Measurements from ENCODE around the gene FAM187B. TPM values are rescaled to one million over a fixed set of nuclear protein-coding genes. Genes with fewer than 3 reads are reported as not detected.

FAM187B gene
- not detected for total RNA-seq

DNA sequence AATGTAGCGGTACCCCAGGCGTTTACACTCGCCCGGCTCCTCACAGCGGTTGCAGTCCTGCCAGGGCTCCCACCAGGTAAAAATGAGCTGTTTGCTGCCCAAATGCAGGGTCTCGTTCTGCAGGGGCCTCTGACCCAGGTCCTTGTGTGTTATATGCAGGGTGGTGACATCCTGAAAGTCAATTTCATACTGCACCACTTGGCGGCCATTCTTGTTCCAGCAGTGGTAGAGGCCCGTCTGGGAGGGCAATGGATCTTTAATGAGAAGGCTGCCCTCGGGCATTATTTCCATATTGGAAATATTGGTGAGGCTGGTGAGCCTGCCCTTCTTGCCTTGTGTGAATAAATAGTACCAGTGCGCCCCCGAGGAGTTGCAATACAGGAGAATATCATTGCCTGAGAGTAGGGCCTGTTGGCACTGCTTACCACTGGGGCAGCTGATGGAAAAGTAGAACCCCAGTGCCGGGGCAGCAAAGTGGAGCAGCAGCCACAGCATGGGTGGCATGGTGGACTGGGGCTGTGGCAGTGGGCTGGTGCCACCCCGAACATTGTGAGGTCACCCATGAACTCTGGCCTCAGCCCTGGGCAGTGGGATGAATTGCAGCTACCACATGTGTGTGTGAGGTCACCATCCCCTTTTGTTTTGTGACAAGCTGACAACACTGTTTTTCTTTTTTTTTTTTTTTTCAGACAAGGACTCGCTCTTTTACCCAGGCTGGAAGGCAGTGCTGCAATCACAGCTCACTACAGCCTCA lies at the start of gene FAM187B:
FAM187B (minus strand) TSS at position 563 of the 754 bp plus-strand sequence; CDS start at position 504, 59 bp downstream.
- intact Hi-C loops (cut with DNase I): no loop called here
- Histone ChIP-seq H3K4me3 (no peak within 1 kb of the TSS), H3K27ac (no peak within 1 kb of the TSS), H3K9me3 (no peaks in the 10 kb centered on the region), H3K4me1 (no peaks in the 10 kb centered on the region), H3K27me3 (no peaks in the 10 kb centered on the region), H3K36me3 (replicated peaks in 1 of 2; ENCODE audit: insufficient read depth in 1 of 2, low read depth in 2 of 2) (no peaks in the 10 kb centered on the region)
- no peak for ATAC-seq
- DNase-seq: no peak
- TF ChIP-seq, protein P1, sequence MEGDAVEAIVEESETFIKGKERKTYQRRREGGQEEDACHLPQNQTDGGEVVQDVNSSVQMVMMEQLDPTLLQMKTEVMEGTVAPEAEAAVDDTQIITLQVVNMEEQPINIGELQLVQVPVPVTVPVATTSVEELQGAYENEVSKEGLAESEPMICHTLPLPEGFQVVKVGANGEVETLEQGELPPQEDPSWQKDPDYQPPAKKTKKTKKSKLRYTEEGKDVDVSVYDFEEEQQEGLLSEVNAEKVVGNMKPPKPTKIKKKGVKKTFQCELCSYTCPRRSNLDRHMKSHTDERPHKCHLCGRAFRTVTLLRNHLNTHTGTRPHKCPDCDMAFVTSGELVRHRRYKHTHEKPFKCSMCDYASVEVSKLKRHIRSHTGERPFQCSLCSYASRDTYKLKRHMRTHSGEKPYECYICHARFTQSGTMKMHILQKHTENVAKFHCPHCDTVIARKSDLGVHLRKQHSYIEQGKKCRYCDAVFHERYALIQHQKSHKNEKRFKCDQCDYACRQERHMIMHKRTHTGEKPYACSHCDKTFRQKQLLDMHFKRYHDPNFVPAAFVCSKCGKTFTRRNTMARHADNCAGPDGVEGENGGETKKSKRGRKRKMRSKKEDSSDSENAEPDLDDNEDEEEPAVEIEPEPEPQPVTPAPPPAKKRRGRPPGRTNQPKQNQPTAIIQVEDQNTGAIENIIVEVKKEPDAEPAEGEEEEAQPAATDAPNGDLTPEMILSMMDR (IDR thresholded peaks at IDR 0.05): no peak
- no peak for TF ChIP-seq POLR2A (IDR thresholded peaks at IDR 0.05)
- WGBS, 2 donors: 85 to 88% methylated on average over 13 to 14 of the region's 14 CpGs

DNA sequence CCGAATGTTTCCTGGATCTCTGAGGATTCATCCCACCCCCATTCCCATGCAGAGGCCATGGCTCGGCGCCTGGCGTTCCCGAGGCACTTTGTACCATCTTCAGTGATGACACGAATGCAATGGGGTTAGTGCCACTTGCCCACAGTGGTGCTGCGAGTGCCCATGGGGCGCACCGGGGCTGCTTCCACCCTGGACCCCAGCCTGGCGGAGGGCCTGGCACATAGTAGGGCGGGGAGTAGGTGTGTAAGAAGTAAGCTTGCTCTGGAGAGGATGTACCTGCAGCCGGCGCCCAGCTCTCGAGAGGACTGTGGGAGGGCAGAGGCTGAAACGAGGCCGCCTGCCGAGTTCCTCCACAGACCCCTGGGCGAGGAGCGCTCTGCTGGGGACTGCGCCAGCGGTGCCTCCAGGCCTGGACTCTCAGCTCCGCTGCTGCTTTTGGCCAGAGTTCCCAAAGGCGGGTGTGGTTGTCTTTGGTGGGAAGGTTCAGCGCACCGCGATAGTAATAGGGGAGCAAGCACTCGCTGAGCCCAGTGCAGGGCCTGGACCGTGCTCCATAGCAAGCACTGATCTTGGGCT lies 48.3 kb upstream of the FAM187B start:
- Histone ChIP-seq H3K27me3 (no peaks in the 10 kb centered on the region), H3K36me3 (replicated peaks in 1 of 2; ENCODE audit: insufficient read depth in 1 of 2, low read depth in 2 of 2) (peaks cover 0 to 7% of the 10 kb centered on the region in 2 donors), H3K9me3 (no peaks in the 10 kb centered on the region), H3K27ac (no peak overlapping the region), H3K4me3 (no peak overlapping the region), H3K4me1 (peaks cover 23% of the 10 kb centered on the region)
- DNase-seq (no peak), ATAC-seq (no peak)
- TF ChIP-seq POLR2A (IDR thresholded peaks at IDR 0.05): no peak
- TF ChIP-seq, protein P1 (IDR thresholded peaks at IDR 0.05): no peak
- WGBS, 2 donors: 95 to 97% methylated on average over 23 to 28 of the region's 28 CpGs
- intact Hi-C loops (cut with DNase I): no loop called here

DNA sequence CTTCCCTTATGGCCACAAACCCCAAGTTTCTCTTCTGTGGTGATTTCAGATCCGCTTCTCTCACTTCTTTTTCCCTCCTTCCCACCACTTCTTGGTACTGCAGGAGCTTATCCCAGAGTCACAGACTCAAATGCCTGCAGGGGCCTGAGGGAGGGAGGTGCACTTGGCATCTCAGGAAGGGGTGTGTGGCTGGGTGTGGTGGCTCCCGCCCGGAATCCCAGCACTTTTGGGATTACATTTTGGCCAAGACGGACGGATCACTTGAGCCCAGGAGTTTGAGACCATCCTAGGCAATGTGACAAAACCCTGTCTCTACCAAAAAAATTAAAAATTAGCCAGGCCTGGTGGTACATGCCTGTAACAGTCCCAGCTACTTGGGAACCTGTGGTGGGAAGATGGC lies 45.8 kb upstream of the FAM187B start:
- Histone ChIP-seq H3K27ac (no peak overlapping the region), H3K4me3 (no peak overlapping the region), H3K4me1 (peaks cover 9% of the 10 kb centered on the region), H3K9me3 (no peaks in the 10 kb centered on the region), H3K36me3 (replicated peaks in 1 of 2; ENCODE audit: insufficient read depth in 1 of 2, low read depth in 2 of 2) (peaks cover 0 to 14% of the 10 kb centered on the region in 2 donors), H3K27me3 (no peaks in the 10 kb centered on the region)
- TF ChIP-seq POLR2A (IDR thresholded peaks at IDR 0.05): no peak
- TF ChIP-seq, protein P1 (IDR thresholded peaks at IDR 0.05): no peak
- WGBS, 2 donors: 84 to 93% methylated on average over 5 of the region's 5 CpGs
- DNase-seq: no peak
- intact Hi-C loops (cut with DNase I): no loop called here
- no peak for ATAC-seq

DNA sequence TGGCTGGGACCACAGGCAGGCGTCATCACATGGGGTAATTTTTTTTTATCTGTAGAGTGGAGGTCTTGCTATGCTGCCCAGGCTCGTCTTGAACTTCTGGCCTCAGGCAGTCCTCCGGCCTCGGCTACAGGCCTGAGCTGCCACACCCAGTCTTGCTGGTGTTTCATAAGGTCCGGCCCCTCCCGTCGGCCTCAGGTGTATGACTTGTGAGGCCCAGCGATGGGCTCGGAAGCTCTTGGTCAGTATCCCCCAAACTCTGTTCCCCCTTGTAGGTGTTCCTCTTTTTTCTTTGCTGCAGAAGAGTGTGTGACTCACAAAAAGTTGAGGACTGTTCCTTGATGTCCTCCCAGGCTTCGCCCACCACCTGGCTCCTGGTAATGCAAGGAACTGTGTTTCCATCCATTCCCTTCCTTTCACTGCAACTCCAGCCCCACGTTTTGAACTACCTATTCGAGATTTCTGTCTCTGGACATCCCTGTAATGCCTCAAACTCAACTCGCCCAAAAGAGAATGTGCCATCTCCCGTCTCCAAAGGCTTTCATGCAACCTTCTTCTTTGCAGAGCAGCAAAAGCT lies 45.2 kb upstream of the FAM187B start:
- H3K9me3 ChIP-seq: no peaks in the 10 kb centered on the region
- peaks cover 9% of the 10 kb centered on the region for H3K4me1 ChIP-seq
- intact Hi-C loops (cut with DNase I): no loop called here
- H3K27ac ChIP-seq: no peak overlapping the region
- peaks cover 0 to 14% of the 10 kb centered on the region in 2 donors for H3K36me3 ChIP-seq (replicated peaks in 1 of 2; ENCODE audit: insufficient read depth in 1 of 2, low read depth in 2 of 2)
- ATAC-seq: no peak
- TF ChIP-seq, protein P1 (IDR thresholded peaks at IDR 0.05): no peak
- no peak for TF ChIP-seq POLR2A (IDR thresholded peaks at IDR 0.05)
- WGBS, 2 donors: 68 to 83% methylated on average over 14 of the region's 14 CpGs
- no peaks in the 10 kb centered on the region for H3K27me3 ChIP-seq
- DNase-seq: no peak
- no peak overlapping the region for H3K4me3 ChIP-seq
